K562 (cell line): ENCODE data around the gene DAG1.

ENCODE experiments used
- CHD2 ChIP-seq: IDR thresholded peaks from 2 replicates; pipeline ENCODE4 v1.6.1; 2011; ENCODE audit warnings: low read depth, low read length
- EZH2 ChIP-seq: IDR thresholded peaks from 2 replicates; pipeline ENCODE4 v1.6.1; 2012; ENCODE audit warnings: low read depth, mild to moderate bottlenecking, inconsistent platforms, low read length, borderline replicate concordance
- ILK ChIP-seq: fragments of 450-650 bp; IDR thresholded peaks from 2 replicates; pipeline ENCODE4 v1.6.1; 2016; ENCODE audit warnings: missing genetic modification characterization, low read depth, mild to moderate bottlenecking, missing compliant biosample characterization, moderate library complexity, borderline replicate concordance
- NFE2L1 ChIP-seq: fragments of 450-650 bp; IDR thresholded peaks from 2 replicates; pipeline ENCODE4 v1.6.1; 2016; ENCODE audit warnings: missing genetic modification characterization, low read depth, mild to moderate bottlenecking, missing compliant biosample characterization, moderate library complexity, borderline replicate concordance
- POLR2AphosphoS5 ChIP-seq: IDR thresholded peaks from 2 replicates; pipeline ENCODE4 v1.6.1; 2011; ENCODE audit warnings: mild to moderate bottlenecking, low read depth, low read length, moderate library complexity; ENCODE audit not compliant: control insufficient read depth, insufficient read depth
- RBBP5 ChIP-seq: fragments of 200-600 bp; sonication (generic); IDR thresholded peaks from 2 replicates; pipeline ENCODE4 v1.6.1; 2012; ENCODE audit warnings: borderline replicate concordance, mild to moderate bottlenecking, low read length, control low read depth, inconsistent platforms; ENCODE audit not compliant: insufficient read depth, poor library complexity, severe bottlenecking
- YY1 ChIP-seq, 3 experiments: IDR thresholded peaks; 2 replicates each; pipeline ENCODE4 v1.6.1; 2011; ENCODE audit warnings: low read length in 2 of 3, mild to moderate bottlenecking in 2 of 3, moderate library complexity in 2 of 3, borderline replicate concordance in 1 of 3, control low read depth in 1 of 3, low read depth in 1 of 3; ENCODE audit not compliant: insufficient read depth in 3 of 3, insufficient replicate concordance in 2 of 3, control insufficient read depth in 1 of 3, insufficient read length in 1 of 3; ENCODE audit errors: extremely low read depth in 1 of 3
- ZFP30 ChIP-seq: fragments of 250-450 bp; sonication (Bioruptor Pico); IDR thresholded peaks from 2 replicates; pipeline ENCODE4 v1.8.0; 2022; ENCODE audit warnings: moderate library complexity, mild to moderate bottlenecking, inconsistent platforms, borderline replicate concordance
- ZNF830 ChIP-seq: fragments of 250-450 bp; sonication (Bioruptor Pico); IDR thresholded peaks from 2 replicates; pipeline ENCODE4 v1.5.0; 2021; ENCODE audit warnings: mild to moderate bottlenecking
- TF ChIP-seq, protein P1 (sequence below), 2 experiments: IDR thresholded peaks; 2 replicates each; pipeline ENCODE4 v1.6.1; 2011; ENCODE audit warnings: borderline replicate concordance in 1 of 2, control low read depth in 1 of 2, low read depth in 1 of 2, low read length in 1 of 2, mild to moderate bottlenecking in 1 of 2, mixed read lengths in 1 of 2, moderate library complexity in 1 of 2; ENCODE audit not compliant: insufficient read depth in 1 of 2, insufficient read length in 1 of 2, poor library complexity in 1 of 2, severe bottlenecking in 1 of 2; ENCODE audit errors: extremely low read depth in 1 of 2
- TF ChIP-seq, protein P2 (sequence below), 3 experiments: IDR thresholded peaks in 2 of 3; conservative IDR thresholded peaks in 1 of 3; 2 replicates each; pipeline ENCODE4 v1.5.1; 2011 to 2012; ENCODE audit warnings: low read length in 3 of 3, mild to moderate bottlenecking in 3 of 3, control low read depth in 2 of 3, improper control_type of control experiment in 1 of 3, inconsistent platforms in 1 of 3, low read depth in 1 of 3, mixed read lengths in 1 of 3, moderate library complexity in 1 of 3; ENCODE audit not compliant: insufficient read depth in 2 of 3

DNA sequence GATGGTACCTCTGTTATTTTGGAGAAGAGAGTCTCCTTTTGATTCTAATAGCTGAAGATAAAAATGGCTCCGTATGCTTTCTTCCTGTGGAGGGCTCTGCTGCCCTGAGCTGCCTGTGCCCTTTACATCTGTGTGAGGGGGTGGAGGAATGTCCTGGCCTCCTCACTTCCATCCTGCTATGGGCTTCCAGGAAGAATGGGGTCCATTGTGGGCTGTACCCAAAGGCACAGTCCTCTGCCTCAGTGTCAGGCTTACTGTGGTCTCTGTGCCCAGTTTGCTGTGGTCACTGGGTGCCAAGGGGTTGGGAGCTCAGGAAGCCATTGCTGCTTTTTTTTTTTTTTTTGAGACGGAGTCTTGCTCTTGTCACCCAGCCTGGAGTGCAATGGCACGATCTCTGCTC is 14.4 kb downstream of the DAG1 start:
- TF ChIP-seq ILK (tag) (no peak), POLR2AphosphoS5 (no peak), ZFP30 (CRISPR knock-in tag) (no peak), NFE2L1 (tag) (no peak), YY1 (IDR thresholded peaks at IDR 0.05; ENCODE audit: borderline replicate concordance in 1 of 3, control insufficient read depth in 1 of 3, extremely low read depth in 1 of 3, insufficient read depth in 3 of 3, insufficient read length in 1 of 3, insufficient replicate concordance in 2 of 3, low read depth in 1 of 3, low read length in 2 of 3) (no peak), ZNF830 (CRISPR knock-in tag) (no peak), CHD2 (no peak), RBBP5 (no peak), EZH2 (no peak)
- TF ChIP-seq, protein P1, sequence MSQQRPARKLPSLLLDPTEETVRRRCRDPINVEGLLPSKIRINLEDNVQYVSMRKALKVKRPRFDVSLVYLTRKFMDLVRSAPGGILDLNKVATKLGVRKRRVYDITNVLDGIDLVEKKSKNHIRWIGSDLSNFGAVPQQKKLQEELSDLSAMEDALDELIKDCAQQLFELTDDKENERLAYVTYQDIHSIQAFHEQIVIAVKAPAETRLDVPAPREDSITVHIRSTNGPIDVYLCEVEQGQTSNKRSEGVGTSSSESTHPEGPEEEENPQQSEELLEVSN (IDR thresholded peaks at IDR 0.05; ENCODE audit: borderline replicate concordance in 1 of 2, extremely low read depth in 1 of 2, insufficient read depth in 1 of 2, insufficient read length in 1 of 2, low read depth in 1 of 2, low read length in 1 of 2, poor library complexity in 1 of 2, severe bottlenecking in 1 of 2): no peak
- TF ChIP-seq, protein P2, sequence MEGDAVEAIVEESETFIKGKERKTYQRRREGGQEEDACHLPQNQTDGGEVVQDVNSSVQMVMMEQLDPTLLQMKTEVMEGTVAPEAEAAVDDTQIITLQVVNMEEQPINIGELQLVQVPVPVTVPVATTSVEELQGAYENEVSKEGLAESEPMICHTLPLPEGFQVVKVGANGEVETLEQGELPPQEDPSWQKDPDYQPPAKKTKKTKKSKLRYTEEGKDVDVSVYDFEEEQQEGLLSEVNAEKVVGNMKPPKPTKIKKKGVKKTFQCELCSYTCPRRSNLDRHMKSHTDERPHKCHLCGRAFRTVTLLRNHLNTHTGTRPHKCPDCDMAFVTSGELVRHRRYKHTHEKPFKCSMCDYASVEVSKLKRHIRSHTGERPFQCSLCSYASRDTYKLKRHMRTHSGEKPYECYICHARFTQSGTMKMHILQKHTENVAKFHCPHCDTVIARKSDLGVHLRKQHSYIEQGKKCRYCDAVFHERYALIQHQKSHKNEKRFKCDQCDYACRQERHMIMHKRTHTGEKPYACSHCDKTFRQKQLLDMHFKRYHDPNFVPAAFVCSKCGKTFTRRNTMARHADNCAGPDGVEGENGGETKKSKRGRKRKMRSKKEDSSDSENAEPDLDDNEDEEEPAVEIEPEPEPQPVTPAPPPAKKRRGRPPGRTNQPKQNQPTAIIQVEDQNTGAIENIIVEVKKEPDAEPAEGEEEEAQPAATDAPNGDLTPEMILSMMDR (IDR thresholded peaks at IDR 0.05 in 2 of 3, conservative IDR thresholded peaks at IDR 0.05 in 1 of 3; ENCODE audit: insufficient read depth in 2 of 3, low read depth in 1 of 3, low read length in 3 of 3): no peak
